Suprapubic skin (tissue), 3 donors: ENCODE data around the gene ADAP2.

ENCODE experiments used
- POLR2A ChIP-seq, 2 donors: fragments of 450-650 bp; IDR thresholded peaks; one replicate each; pipeline ENCODE4 v1.6.1; 2017; ENCODE audit warnings: antibody characterized with exemption in 2 of 2, mild to moderate bottlenecking in 2 of 2, moderate library complexity in 2 of 2
- TF ChIP-seq, protein P1 (sequence below), 2 donors: fragments of 200-600 bp in 1 of 2; fragments of 450-650 bp in 1 of 2; sonication (generic) in 1 of 2; IDR thresholded peaks; one replicate each; pipeline ENCODE4 v1.5.1; 2016 to 2019; ENCODE audit warnings: antibody characterized with exemption in 2 of 2, mild to moderate bottlenecking in 1 of 2, moderate library complexity in 1 of 2

DNA sequence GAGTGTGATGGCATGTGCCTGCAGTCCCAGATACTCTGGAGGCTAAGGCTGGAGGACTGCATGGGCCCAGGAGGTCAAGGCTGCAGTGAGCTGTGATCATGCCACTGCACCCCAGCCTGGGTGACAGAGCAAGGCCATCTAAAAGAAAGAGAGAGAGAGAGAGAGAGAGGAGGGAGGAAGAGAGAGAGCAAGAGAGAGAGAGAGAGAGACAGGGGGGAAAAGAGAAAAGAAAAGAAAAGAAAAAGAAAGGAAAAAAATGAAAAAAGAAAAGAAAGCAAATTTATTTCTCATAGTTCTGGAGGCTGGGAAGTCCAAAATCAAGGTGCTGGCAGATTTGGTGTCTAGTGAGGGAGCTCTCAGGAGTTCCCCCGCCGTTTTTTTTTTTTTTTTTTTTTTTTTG is 82.4 kb downstream of the ADAP2 start:
- TF ChIP-seq, protein P1, sequence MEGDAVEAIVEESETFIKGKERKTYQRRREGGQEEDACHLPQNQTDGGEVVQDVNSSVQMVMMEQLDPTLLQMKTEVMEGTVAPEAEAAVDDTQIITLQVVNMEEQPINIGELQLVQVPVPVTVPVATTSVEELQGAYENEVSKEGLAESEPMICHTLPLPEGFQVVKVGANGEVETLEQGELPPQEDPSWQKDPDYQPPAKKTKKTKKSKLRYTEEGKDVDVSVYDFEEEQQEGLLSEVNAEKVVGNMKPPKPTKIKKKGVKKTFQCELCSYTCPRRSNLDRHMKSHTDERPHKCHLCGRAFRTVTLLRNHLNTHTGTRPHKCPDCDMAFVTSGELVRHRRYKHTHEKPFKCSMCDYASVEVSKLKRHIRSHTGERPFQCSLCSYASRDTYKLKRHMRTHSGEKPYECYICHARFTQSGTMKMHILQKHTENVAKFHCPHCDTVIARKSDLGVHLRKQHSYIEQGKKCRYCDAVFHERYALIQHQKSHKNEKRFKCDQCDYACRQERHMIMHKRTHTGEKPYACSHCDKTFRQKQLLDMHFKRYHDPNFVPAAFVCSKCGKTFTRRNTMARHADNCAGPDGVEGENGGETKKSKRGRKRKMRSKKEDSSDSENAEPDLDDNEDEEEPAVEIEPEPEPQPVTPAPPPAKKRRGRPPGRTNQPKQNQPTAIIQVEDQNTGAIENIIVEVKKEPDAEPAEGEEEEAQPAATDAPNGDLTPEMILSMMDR (IDR thresholded peaks at IDR 0.05) = no peak
- TF ChIP-seq POLR2A (IDR thresholded peaks at IDR 0.05) = no peak
